HepG2 (cell line): ENCODE data around the gene PXK. TPM values are rescaled to one million over a fixed set of nuclear protein-coding genes. Genes with fewer than 3 reads are reported as not detected.
A peak's percentile ranks its signal among the peaks of the same experiment; 100 is the strongest.

Experiments
- ARID2 ChIP-seq: sonication (generic); formaldehyde crosslinking; IDR thresholded peaks from 2 replicates; pipeline ENCODE4 v1.8.1; 2022; ENCODE audit warnings: mild to moderate bottlenecking, missing genetic modification reagents, borderline replicate concordance
- BCL6 ChIP-seq: IDR thresholded peaks from 2 replicates; pipeline ENCODE4 v1.6.1; 2016; ENCODE audit warnings: missing genetic modification reagents, missing compliant biosample characterization
- FOXA3 ChIP-seq: IDR thresholded peaks from 2 replicates; pipeline ENCODE4 v1.6.1; 2016; ENCODE audit warnings: missing genetic modification reagents, missing compliant biosample characterization
- KDM3A ChIP-seq: IDR thresholded peaks from 2 replicates; pipeline ENCODE4 v1.6.1; 2018; ENCODE audit warnings: low read depth, missing compliant biosample characterization
- KDM4B ChIP-seq: sonication (generic); formaldehyde crosslinking; IDR thresholded peaks from 2 replicates; pipeline ENCODE4 v1.4.0; 2020; ENCODE audit warnings: missing genetic modification reagents
- MAZ ChIP-seq, 2 experiments: sonication (generic) in 1 of 2; formaldehyde crosslinking in 1 of 2; IDR thresholded peaks; 2 replicates each; pipeline versions ENCODE4 v1.5.0 to v1.6.1; 2012 to 2020; ENCODE audit warnings: low read depth in 2 of 2, mild to moderate bottlenecking in 2 of 2, borderline replicate concordance in 1 of 2, improper control_type of control experiment in 1 of 2, low read length in 1 of 2, missing genetic modification reagents in 1 of 2, moderate library complexity in 1 of 2
- MTF2 ChIP-seq: sonication (generic); formaldehyde crosslinking; IDR thresholded peaks from 2 replicates; pipeline ENCODE4 v1.5.0; 2020; ENCODE audit warnings: missing genetic modification reagents, borderline replicate concordance
- NCOA1 ChIP-seq: sonication (generic); formaldehyde crosslinking; IDR thresholded peaks from 2 replicates; pipeline ENCODE4 v1.9.0; 2021; ENCODE audit warnings: missing genetic modification reagents
- RORA ChIP-seq: sonication (generic); formaldehyde crosslinking; IDR thresholded peaks from 2 replicates; pipeline ENCODE4 v1.5.0; 2020; ENCODE audit warnings: mild to moderate bottlenecking, missing genetic modification reagents, moderate library complexity
- U2AF2 ChIP-seq: fragments of 200-400 bp; formaldehyde crosslinking; IDR thresholded peaks from 2 replicates; pipeline ENCODE4 v1.6.1; 2017; ENCODE audit warnings: low read depth, mild to moderate bottlenecking, low read length
- ZBTB8A ChIP-seq: sonication (generic); formaldehyde crosslinking; IDR thresholded peaks from 2 replicates; pipeline ENCODE4 v1.4.0; 2020; ENCODE audit warnings: mild to moderate bottlenecking, low read depth, missing genetic modification reagents, borderline replicate concordance
- ZNF10 ChIP-seq: sonication (generic); formaldehyde crosslinking; IDR thresholded peaks from 2 replicates; pipeline ENCODE4 v1.4.0; 2020; ENCODE audit warnings: mild to moderate bottlenecking, low read depth, missing genetic modification reagents, borderline replicate concordance
- ZNF207 ChIP-seq: fragments of 450-650 bp; IDR thresholded peaks from 2 replicates; pipeline ENCODE4 v1.6.1; 2016; ENCODE audit warnings: antibody characterized with exemption, borderline replicate concordance
- ZNF230 ChIP-seq: sonication (generic); formaldehyde crosslinking; IDR thresholded peaks from 2 replicates; pipeline ENCODE4 v1.4.0; 2020; ENCODE audit warnings: mild to moderate bottlenecking, missing genetic modification reagents
- ZNF75D ChIP-seq: sonication (generic); formaldehyde crosslinking; IDR thresholded peaks from 2 replicates; pipeline ENCODE4 v1.8.1; 2023; ENCODE audit warnings: missing genetic modification reagents, mild to moderate bottlenecking, borderline replicate concordance
- polyA plus RNA-seq, 8 experiments: library from polyadenylated mRNA; depleted of rRNA in 3 of 8; stranded (reverse) in 7 of 8; unstranded in 1 of 8; fragments of >200 nt; fragmentation: Illumina TruSeq in 4 of 8; extraction: Trizol in 4 of 8; gene quantifications; 2 replicates each; pipeline versions ENCODE4 v1.2.1 to v1.2.3, GENCODE V29; 2011 to 2016; ENCODE audit warnings: low read depth in 4 of 8, missing spikeins in 1 of 8, mixed read lengths in 1 of 8; ENCODE audit not compliant: insufficient read depth in 1 of 8
- total RNA-seq, 5 experiments: library from RNA; depleted of rRNA; stranded (reverse); fragments of >200 nt; fragmentation: Illumina TruSeq; extraction: Trizol; gene quantifications; 2 replicates each; pipeline ENCODE4 v1.2.3, GENCODE V29; 2016; ENCODE audit warnings: low read depth in 1 of 5
- TF ChIP-seq, protein P1 (sequence below): sonication (generic); formaldehyde crosslinking; IDR thresholded peaks from 2 replicates; pipeline ENCODE4 v1.4.0; 2020; ENCODE audit warnings: missing genetic modification reagents
- TF ChIP-seq, protein P2 (sequence below): sonication (generic); formaldehyde crosslinking; IDR thresholded peaks from 2 replicates; pipeline ENCODE4 v1.4.0; 2020; ENCODE audit warnings: missing genetic modification reagents
- TF ChIP-seq, protein P3 (sequence below), 2 experiments: fragments of 450-650 bp in 1 of 2; sonication (generic) in 1 of 2; formaldehyde crosslinking; IDR thresholded peaks; 2 replicates each; pipeline versions ENCODE4 v1.5.0 to v1.8.0; 2020 to 2022; ENCODE audit warnings: mild to moderate bottlenecking in 1 of 2, missing genetic modification reagents in 1 of 2
- TF ChIP-seq, protein P4 (sequence below): sonication (generic); formaldehyde crosslinking; IDR thresholded peaks from 2 replicates; pipeline ENCODE4 v1.5.0; 2020; ENCODE audit warnings: mild to moderate bottlenecking, missing genetic modification reagents
- TF ChIP-seq, protein P5 (sequence below): IDR thresholded peaks from 2 replicates; pipeline ENCODE4 v1.6.1; 2012; ENCODE audit warnings: inconsistent platforms

Gene PXK
- total and polyA plus RNA-seq, 2 of the 13 experiments (the other 11 are each of a cell fraction or from before 2014, with no cell fraction given), result 6.4 to 18.6 TPM

DNA sequence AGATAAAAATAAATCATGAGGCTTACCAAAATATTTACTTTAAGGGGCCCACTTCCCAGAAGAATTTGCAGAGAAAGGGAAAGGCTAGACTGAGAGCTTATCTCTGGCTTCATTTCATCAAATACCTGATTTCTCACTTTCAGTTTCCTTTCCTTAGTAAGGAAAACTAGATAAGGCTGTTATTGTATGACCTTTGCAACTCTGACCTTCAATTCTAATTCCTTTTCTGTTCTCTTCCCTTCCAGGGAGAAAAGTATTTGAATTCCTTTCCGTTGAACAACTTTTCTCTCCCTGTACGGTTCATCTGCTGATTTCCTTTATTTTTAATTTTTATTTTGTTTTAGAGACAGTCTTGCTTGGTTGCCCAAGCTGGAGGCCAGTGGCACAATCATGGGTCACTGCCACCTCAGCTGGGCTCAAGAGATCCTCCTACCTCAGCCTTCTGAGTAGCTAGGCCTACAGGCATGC, 7.1 kb upstream of the PXK start (continued):
- TF ChIP-seq ZNF10 (no peak), ZNF207 (no peak), FOXA3 (CRISPR knock-in tag) (peak; percentile 10; the same call in 1 of the 2 replicates), ZNF230 (CRISPR knock-in tag) (no peak), MAZ (IDR thresholded peaks at IDR 0.05; ENCODE audit: borderline replicate concordance, low read depth, low read length) (no peak), MAZ (CRISPR knock-in tag; IDR thresholded peaks at IDR 0.05; ENCODE audit: low read depth) (no peak), ZNF75D (CRISPR knock-in tag) (no peak), MTF2 (CRISPR knock-in tag) (no peak), NCOA1 (CRISPR knock-in tag) (no peak), ZBTB8A (CRISPR knock-in tag) (no peak), KDM4B (CRISPR knock-in tag) (no peak), RORA (CRISPR knock-in tag) (no peak), KDM3A (CRISPR knock-in tag) (no peak), U2AF2 (no peak), BCL6 (CRISPR knock-in tag) (no peak; the same call in 1 of the 2 replicates), ARID2 (no peak)
- TF ChIP-seq, protein P1, sequence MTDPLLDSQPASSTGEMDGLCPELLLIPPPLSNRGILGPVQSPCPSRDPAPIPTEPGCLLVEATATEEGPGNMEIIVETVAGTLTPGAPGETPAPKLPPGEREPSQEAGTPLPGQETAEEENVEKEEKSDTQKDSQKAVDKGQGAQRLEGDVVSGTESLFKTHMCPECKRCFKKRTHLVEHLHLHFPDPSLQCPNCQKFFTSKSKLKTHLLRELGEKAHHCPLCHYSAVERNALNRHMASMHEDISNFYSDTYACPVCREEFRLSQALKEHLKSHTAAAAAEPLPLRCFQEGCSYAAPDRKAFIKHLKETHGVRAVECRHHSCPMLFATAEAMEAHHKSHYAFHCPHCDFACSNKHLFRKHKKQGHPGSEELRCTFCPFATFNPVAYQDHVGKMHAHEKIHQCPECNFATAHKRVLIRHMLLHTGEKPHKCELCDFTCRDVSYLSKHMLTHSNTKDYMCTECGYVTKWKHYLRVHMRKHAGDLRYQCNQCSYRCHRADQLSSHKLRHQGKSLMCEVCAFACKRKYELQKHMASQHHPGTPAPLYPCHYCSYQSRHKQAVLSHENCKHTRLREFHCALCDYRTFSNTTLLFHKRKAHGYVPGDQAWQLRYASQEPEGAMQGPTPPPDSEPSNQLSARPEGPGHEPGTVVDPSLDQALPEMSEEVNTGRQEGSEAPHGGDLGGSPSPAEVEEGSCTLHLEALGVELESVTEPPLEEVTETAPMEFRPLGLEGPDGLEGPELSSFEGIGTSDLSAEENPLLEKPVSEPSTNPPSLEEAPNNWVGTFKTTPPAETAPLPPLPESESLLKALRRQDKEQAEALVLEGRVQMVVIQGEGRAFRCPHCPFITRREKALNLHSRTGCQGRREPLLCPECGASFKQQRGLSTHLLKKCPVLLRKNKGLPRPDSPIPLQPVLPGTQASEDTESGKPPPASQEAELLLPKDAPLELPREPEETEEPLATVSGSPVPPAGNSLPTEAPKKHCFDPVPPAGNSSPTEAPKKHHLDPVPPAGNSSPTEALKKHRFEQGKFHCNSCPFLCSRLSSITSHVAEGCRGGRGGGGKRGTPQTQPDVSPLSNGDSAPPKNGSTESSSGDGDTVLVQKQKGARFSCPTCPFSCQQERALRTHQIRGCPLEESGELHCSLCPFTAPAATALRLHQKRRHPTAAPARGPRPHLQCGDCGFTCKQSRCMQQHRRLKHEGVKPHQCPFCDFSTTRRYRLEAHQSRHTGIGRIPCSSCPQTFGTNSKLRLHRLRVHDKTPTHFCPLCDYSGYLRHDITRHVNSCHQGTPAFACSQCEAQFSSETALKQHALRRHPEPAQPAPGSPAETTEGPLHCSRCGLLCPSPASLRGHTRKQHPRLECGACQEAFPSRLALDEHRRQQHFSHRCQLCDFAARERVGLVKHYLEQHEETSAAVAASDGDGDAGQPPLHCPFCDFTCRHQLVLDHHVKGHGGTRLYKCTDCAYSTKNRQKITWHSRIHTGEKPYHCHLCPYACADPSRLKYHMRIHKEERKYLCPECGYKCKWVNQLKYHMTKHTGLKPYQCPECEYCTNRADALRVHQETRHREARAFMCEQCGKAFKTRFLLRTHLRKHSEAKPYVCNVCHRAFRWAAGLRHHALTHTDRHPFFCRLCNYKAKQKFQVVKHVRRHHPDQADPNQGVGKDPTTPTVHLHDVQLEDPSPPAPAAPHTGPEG, result no peak
- TF ChIP-seq, protein P2, sequence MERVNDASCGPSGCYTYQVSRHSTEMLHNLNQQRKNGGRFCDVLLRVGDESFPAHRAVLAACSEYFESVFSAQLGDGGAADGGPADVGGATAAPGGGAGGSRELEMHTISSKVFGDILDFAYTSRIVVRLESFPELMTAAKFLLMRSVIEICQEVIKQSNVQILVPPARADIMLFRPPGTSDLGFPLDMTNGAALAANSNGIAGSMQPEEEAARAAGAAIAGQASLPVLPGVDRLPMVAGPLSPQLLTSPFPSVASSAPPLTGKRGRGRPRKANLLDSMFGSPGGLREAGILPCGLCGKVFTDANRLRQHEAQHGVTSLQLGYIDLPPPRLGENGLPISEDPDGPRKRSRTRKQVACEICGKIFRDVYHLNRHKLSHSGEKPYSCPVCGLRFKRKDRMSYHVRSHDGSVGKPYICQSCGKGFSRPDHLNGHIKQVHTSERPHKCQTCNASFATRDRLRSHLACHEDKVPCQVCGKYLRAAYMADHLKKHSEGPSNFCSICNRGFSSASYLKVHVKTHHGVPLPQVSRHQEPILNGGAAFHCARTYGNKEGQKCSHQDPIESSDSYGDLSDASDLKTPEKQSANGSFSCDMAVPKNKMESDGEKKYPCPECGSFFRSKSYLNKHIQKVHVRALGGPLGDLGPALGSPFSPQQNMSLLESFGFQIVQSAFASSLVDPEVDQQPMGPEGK (CRISPR knock-in tag), result no peak
- TF ChIP-seq, protein P3, sequence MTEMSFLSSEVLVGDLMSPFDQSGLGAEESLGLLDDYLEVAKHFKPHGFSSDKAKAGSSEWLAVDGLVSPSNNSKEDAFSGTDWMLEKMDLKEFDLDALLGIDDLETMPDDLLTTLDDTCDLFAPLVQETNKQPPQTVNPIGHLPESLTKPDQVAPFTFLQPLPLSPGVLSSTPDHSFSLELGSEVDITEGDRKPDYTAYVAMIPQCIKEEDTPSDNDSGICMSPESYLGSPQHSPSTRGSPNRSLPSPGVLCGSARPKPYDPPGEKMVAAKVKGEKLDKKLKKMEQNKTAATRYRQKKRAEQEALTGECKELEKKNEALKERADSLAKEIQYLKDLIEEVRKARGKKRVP (CRISPR knock-in tag; IDR thresholded peaks at IDR 0.05), result no peak
- TF ChIP-seq, protein P4, sequence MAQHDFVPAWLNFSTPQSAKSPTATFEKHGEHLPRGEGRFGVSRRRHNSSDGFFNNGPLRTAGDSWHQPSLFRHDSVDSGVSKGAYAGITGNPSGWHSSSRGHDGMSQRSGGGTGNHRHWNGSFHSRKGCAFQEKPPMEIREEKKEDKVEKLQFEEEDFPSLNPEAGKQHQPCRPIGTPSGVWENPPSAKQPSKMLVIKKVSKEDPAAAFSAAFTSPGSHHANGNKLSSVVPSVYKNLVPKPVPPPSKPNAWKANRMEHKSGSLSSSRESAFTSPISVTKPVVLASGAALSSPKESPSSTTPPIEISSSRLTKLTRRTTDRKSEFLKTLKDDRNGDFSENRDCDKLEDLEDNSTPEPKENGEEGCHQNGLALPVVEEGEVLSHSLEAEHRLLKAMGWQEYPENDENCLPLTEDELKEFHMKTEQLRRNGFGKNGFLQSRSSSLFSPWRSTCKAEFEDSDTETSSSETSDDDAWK (CRISPR knock-in tag), result no peak
- TF ChIP-seq, protein P5, sequence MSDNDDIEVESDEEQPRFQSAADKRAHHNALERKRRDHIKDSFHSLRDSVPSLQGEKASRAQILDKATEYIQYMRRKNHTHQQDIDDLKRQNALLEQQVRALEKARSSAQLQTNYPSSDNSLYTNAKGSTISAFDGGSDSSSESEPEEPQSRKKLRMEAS, result no peak
